A549 (cell line): ENCODE data around the gene NEAT1. TPM values are rescaled to one million over a fixed set of nuclear protein-coding genes. Genes with fewer than 3 reads are reported as not detected.
A peak's percentile ranks its signal among the peaks of the same experiment; 100 is the strongest.

Source experiments
- ATAC-seq, 2 experiments: fragments of 200-7000 bp in 1 of 2; fragments of >200 bp in 1 of 2; cut with Nextera tagmentation in 1 of 2; cut with Tn5 transposase in 1 of 2; 3 replicates each; pipeline versions ENCODE4 v1.8.0 to v1.9.1; 2018 to 2020; ENCODE audit warnings: mild to moderate bottlenecking in 1 of 2, moderate library complexity in 1 of 2
- CTCF ChIA-PET: fragments of 300-600 bp; sonication (Branson Sonifier 250); formaldehyde crosslinking; extraction: SDS; loops from one replicate; lab custom pipeline; 2021; ENCODE audit warnings: antibody characterized with exemption, inconsistent platforms; lab: Yijun Ruan, JAX
- POLR2A ChIA-PET: fragments of 350-600 bp; formaldehyde crosslinking; extraction: SDS; loops from one replicate; lab custom pipeline; 2021; ENCODE audit warnings: antibody characterized with exemption, inconsistent platforms; lab: Yijun Ruan, JAX
- DNase-seq, 2 experiments: peaks; one replicate each; pipeline versions ENCODE4 v3.0.0 to v3.0.0-alpha.2; 2011 to 2016; ENCODE audit warnings: low read depth in 1 of 2, low spot score in 1 of 2
- FAIRE-seq: peaks from 2 replicates; lab custom pipeline; 2011; peaks lifted over from hg19 to GRCh38; lab: Jason Lieb, UNC
- H3K27ac ChIP-seq, 2 experiments: fragments of >200 bp; sonication (Bioruptor Twin); formaldehyde crosslinking; 3 replicates each; pipeline ENCODE4 v1.5.1; 2016 to 2017
- H3K4me1 ChIP-seq: fragments of >200 bp; sonication (Bioruptor Twin); formaldehyde crosslinking; 3 replicates; pipeline ENCODE4 v1.6.1; 2016
- H3K4me2 ChIP-seq: fragments of >200 bp; sonication (Bioruptor Twin); formaldehyde crosslinking; 3 replicates; pipeline ENCODE4 v1.6.1; 2016
- H3K4me3 ChIP-seq: fragments of >200 bp; sonication (Bioruptor Twin); formaldehyde crosslinking; 3 replicates; pipeline ENCODE4 v1.5.1; 2016
- H3K9me3 ChIP-seq: fragments of >200 bp; sonication (Bioruptor Twin); formaldehyde crosslinking; 3 replicates; pipeline ENCODE4 v1.6.1; 2016
- BHLHE40 ChIP-seq: IDR thresholded peaks from 2 replicates; pipeline ENCODE4 v1.6.1; 2012; ENCODE audit warnings: low read depth, low read length, inconsistent platforms
- CBX2 ChIP-seq: fragments of 200-600 bp; sonication (generic); IDR thresholded peaks from 2 replicates; pipeline ENCODE4 v1.6.1; 2016; ENCODE audit warnings: low read depth, mild to moderate bottlenecking, borderline replicate concordance
- CTCF ChIP-seq: fragments of >200 bp; sonication (Bioruptor Twin); formaldehyde crosslinking; IDR thresholded peaks from 3 replicates; pipeline ENCODE4 v1.5.1; 2016
- E2F6 ChIP-seq: IDR thresholded peaks from 2 replicates; pipeline ENCODE4 v1.6.1; 2012; ENCODE audit warnings: low read depth, borderline replicate concordance
- EHF ChIP-seq: fragments of 250-450 bp; sonication (Bioruptor Pico); IDR thresholded peaks from 2 replicates; pipeline ENCODE4 v1.5.0; 2020; ENCODE audit warnings: mild to moderate bottlenecking
- ELK1 ChIP-seq: fragments of 150-350 bp; IDR thresholded peaks from 2 replicates; pipeline ENCODE4 v1.6.1; 2014; ENCODE audit warnings: low read depth, mild to moderate bottlenecking, low read length
- EP300 ChIP-seq, 2 experiments: fragments of >200 bp; sonication (Bioruptor Twin); formaldehyde crosslinking; IDR thresholded peaks; 2 replicates in 1 of 2; 3 replicates in 1 of 2; pipeline ENCODE4 v1.6.1; 2016 to 2017
- ESRRA ChIP-seq: fragments of 150-350 bp; IDR thresholded peaks from 2 replicates; pipeline ENCODE4 v1.6.1; 2014; ENCODE audit warnings: mild to moderate bottlenecking, low read length, borderline replicate concordance
- FOSB ChIP-seq: fragments of 250-450 bp; sonication (Bioruptor Pico); IDR thresholded peaks from 2 replicates; pipeline ENCODE4 v1.5.0; 2020; ENCODE audit warnings: mild to moderate bottlenecking, moderate library complexity
- FOSL2 ChIP-seq, 2 experiments: fragments of 450-650 bp in 1 of 2; fragments of >200 bp in 1 of 2; sonication (Bioruptor Twin) in 1 of 2; formaldehyde crosslinking; IDR thresholded peaks; 2 replicates each; pipeline versions ENCODE4 v1.5.0 to v1.6.1; 2016 to 2020; ENCODE audit warnings: mild to moderate bottlenecking in 1 of 2, moderate library complexity in 1 of 2
- FOXS1 ChIP-seq: fragments of 250-450 bp; sonication (Bioruptor Pico); IDR thresholded peaks from 2 replicates; pipeline ENCODE4 v1.5.0; 2020; ENCODE audit warnings: mild to moderate bottlenecking, moderate library complexity
- GATA3 ChIP-seq: IDR thresholded peaks from 2 replicates; pipeline ENCODE4 v1.6.1; 2012; ENCODE audit warnings: borderline replicate concordance
- HDAC2 ChIP-seq: fragments of 200-600 bp; sonication (generic); IDR thresholded peaks from 2 replicates; pipeline ENCODE4 v1.6.1; 2016
- HEYL ChIP-seq: fragments of 250-450 bp; sonication (Bioruptor Pico); IDR thresholded peaks from 2 replicates; pipeline ENCODE4 v1.8.0; 2021; ENCODE audit warnings: mild to moderate bottlenecking, moderate library complexity
- HMGXB4 ChIP-seq: fragments of 250-450 bp; sonication (Bioruptor Pico); IDR thresholded peaks from 2 replicates; pipeline ENCODE4 v1.5.0; 2021; ENCODE audit warnings: mild to moderate bottlenecking, moderate library complexity, borderline replicate concordance
- KDM1A ChIP-seq: fragments of 200-600 bp; sonication (generic); IDR thresholded peaks from 2 replicates; pipeline ENCODE4 v1.6.1; 2016; ENCODE audit warnings: low read depth, mild to moderate bottlenecking
- NFE2L2 ChIP-seq: fragments of 150-350 bp; conservative IDR thresholded peaks from 2 replicates; pipeline ENCODE4 v1.6.1; 2014; ENCODE audit warnings: low read length
- NR3C1 ChIP-seq: fragments of >200 bp; sonication (Bioruptor Twin); formaldehyde crosslinking; IDR thresholded peaks from 3 replicates; pipeline ENCODE4 v1.6.1; 2017
- PHF8 ChIP-seq: fragments of 200-600 bp; sonication (generic); IDR thresholded peaks from 2 replicates; pipeline ENCODE4 v1.6.1; 2016; ENCODE audit warnings: low read depth, mild to moderate bottlenecking, antibody characterized with exemption, moderate library complexity, borderline replicate concordance
- POLR2A ChIP-seq: IDR thresholded peaks from 2 replicates; pipeline ENCODE4 v1.6.1; 2012; ENCODE audit warnings: mild to moderate bottlenecking, low read length
- RCOR1 ChIP-seq: fragments of 150-350 bp; IDR thresholded peaks from 2 replicates; pipeline ENCODE4 v1.6.1; 2014; ENCODE audit warnings: antibody characterized with exemption, low read length, low read depth
- REST ChIP-seq: fragments of 200-600 bp; sonication (generic); IDR thresholded peaks from 2 replicates; pipeline ENCODE4 v1.6.1; 2016; ENCODE audit warnings: antibody characterized with exemption, mild to moderate bottlenecking, moderate library complexity
- RFX5 ChIP-seq: fragments of 450-650 bp; IDR thresholded peaks from 2 replicates; pipeline ENCODE4 v1.7.1; 2014; ENCODE audit warnings: antibody characterized with exemption, mild to moderate bottlenecking, moderate library complexity
- RNF2 ChIP-seq: fragments of 200-600 bp; sonication (generic); IDR thresholded peaks from 2 replicates; pipeline ENCODE4 v1.6.1; 2016; ENCODE audit warnings: low read depth, mild to moderate bottlenecking, antibody characterized with exemption, moderate library complexity, borderline replicate concordance
- SMC3 ChIP-seq: fragments of >200 bp; sonication (Bioruptor Twin); formaldehyde crosslinking; IDR thresholded peaks from 3 replicates; pipeline ENCODE4 v1.6.1; 2018; ENCODE audit warnings: inconsistent platforms
- SREBF2 ChIP-seq: fragments of 450-650 bp; IDR thresholded peaks from 2 replicates; pipeline ENCODE4 v1.6.1; 2014; ENCODE audit warnings: mild to moderate bottlenecking, moderate library complexity
- TP53 ChIP-seq: fragments of 250-450 bp; sonication (Bioruptor Pico); IDR thresholded peaks from 2 replicates; pipeline ENCODE4 v1.5.0; 2021; ENCODE audit warnings: mild to moderate bottlenecking, moderate library complexity
- USF2 ChIP-seq: fragments of 450-650 bp; IDR thresholded peaks from 2 replicates; pipeline ENCODE4 v1.6.1; 2014; ENCODE audit warnings: antibody characterized with exemption
- ZNF302 ChIP-seq: fragments of 250-450 bp; sonication (Bioruptor Pico); IDR thresholded peaks from 2 replicates; pipeline ENCODE4 v1.9.0; 2021; ENCODE audit warnings: inconsistent platforms, mild to moderate bottlenecking, moderate library complexity
- WGBS: methylation state at CpG from one replicate; pipeline ENCODE4 v1.1.6; 2017; ENCODE audit errors: missing lambda C conversion rate; 5-methylcytosine and 5-hydroxymethylcytosine counted together
- polyA plus RNA-seq, 4 experiments: library from polyadenylated mRNA; depleted of rRNA in 3 of 4; stranded (reverse); fragments of >200 nt; fragmentation: RNase III in 1 of 4; extraction: RNeasy Plus Mini Kit Qiagen cat#74134 plus additional on column Dnase treatment in 1 of 4; gene quantifications; 2 replicates in 3 of 4; 3 replicates in 1 of 4; pipeline ENCODE4 v1.2.3, GENCODE V29; 2011 to 2017

NEAT1 gene
- polyA plus RNA-seq, 2 of the 4 experiments (the other 2 are of a cell fraction) = 314 to 1,223 TPM

- no peak for TF ChIP-seq CBX2
- no peak for TF ChIP-seq NFE2L2
- TF ChIP-seq TP53 (CRISPR knock-in tag) = no peak
- no peak for TF ChIP-seq E2F6
- TF ChIP-seq NR3C1 = no peak
- TF ChIP-seq EP300 (IDR thresholded peaks at IDR 0.05) = no peak
- TF ChIP-seq ESRRA = no peak
- peak; percentile 69; the same call in 1 of the 2 replicates for TF ChIP-seq EHF (CRISPR knock-in tag)
- TF ChIP-seq ELK1 = no peak
- no peak for TF ChIP-seq PHF8
- no peak for TF ChIP-seq HDAC2
- no peak; the same call in 1 of the 2 replicates for TF ChIP-seq REST
- TF ChIP-seq FOXS1 (CRISPR knock-in tag) = 0 out of 2 replicates have a peak, but pooled peaks have one; percentile 66
- peak; percentile 92 for TF ChIP-seq FOSB (CRISPR knock-in tag)
Measured at GRCh38 chr11:65418431-65418680, 4.2 kb upstream of the NEAT1 start (continued).

GRCh38 chr11:65418681-65419459 is 3.7 kb upstream of the NEAT1 start:
- no peak for FAIRE-seq
- under 1% methylated on average over 15 of the region's 15 CpGs for WGBS
- no peak; the same call in 1 of the 2 replicates for TF ChIP-seq POLR2A
- TF ChIP-seq HEYL (CRISPR knock-in tag) = peak; percentile 16; the same call in 1 of the 2 replicates
- peak; percentile 91 for TF ChIP-seq BHLHE40
- TF ChIP-seq HMGXB4 (CRISPR knock-in tag) = no peak
- 0 out of 3 replicates have a peak, but pooled peaks have one; percentile 2 for TF ChIP-seq SMC3
- TF ChIP-seq SREBF2 = no peak
- no peak for TF ChIP-seq RNF2
- TF ChIP-seq FOSL2 (IDR thresholded peaks at IDR 0.05) = no peak
- TF ChIP-seq FOSL2 (CRISPR knock-in tag; IDR thresholded peaks at IDR 0.05) = peak; percentile 85
- TF ChIP-seq ZNF302 = peak; percentile 55; the same call in 1 of the 2 replicates
- peak; percentile 93 for TF ChIP-seq GATA3
- no peak for TF ChIP-seq RCOR1
- no peak for TF ChIP-seq KDM1A
- TF ChIP-seq CTCF = no peak
- TF ChIP-seq USF2 = peak; percentile 92
- peak; percentile 58 for TF ChIP-seq RFX5
- TF ChIP-seq TP53 (CRISPR knock-in tag) = peak; percentile 82

More at GRCh38 chr11:65418681-65419459, 3.7 kb upstream of the NEAT1 start:
- Histone ChIP-seq H3K4me3 (peak overlapping the region; percentile 30), H3K9me3 (no peaks in the 10 kb centered on the region), H3K4me1 (peaks cover 52% of the 10 kb centered on the region), H3K4me2 (peak overlapping the region; percentile 89), H3K27ac (peak overlapping the region; percentile 97 to 100)
- ChIA-PET POLR2A (interaction anchor here (0.7 to 17.5 kb wide), 14 partner anchors 8 to 85 kb away, joined by 3 to 756 read pairs (median 9); partner anchors contain the start of genes MALAT1, NEAT1 and SLC25A45), CTCF (interaction anchor here (0.8 to 17.0 kb wide), 7 partner anchors 12 to 91 kb away, joined by 3 to 208 read pairs (median 5); partner anchors contain the start of genes FRMD8 and SLC25A45)
- ATAC-seq (peak; percentile 12 to 52), DNase-seq (peak; percentile 94 to 98)
